H1 (cell line): ENCODE data around the gene CHST2. TPM values are rescaled to one million over a fixed set of nuclear protein-coding genes. Genes with fewer than 3 reads are reported as not detected.

ENCODE experiments used
- HDAC2 ChIP-seq, 2 experiments: fragments of 300-600 bp in 1 of 2; sonication (generic) in 1 of 2; IDR thresholded peaks; 2 replicates each; pipeline ENCODE4 v1.6.1; 2011 to 2012; ENCODE audit warnings: low read depth in 2 of 2, low read length in 2 of 2, mild to moderate bottlenecking in 2 of 2, moderate library complexity in 2 of 2, borderline replicate concordance in 1 of 2, inconsistent platforms in 1 of 2
- TAF7 ChIP-seq: optimal IDR thresholded peaks from 2 replicates; pipeline ENCODE3; 2011; ENCODE audit warnings: low read depth, mild to moderate bottlenecking, inconsistent platforms, low read length, moderate library complexity, borderline replicate concordance
- YY1 ChIP-seq: IDR thresholded peaks from 2 replicates; pipeline ENCODE4 v1.6.1; 2011; ENCODE audit warnings: low read depth, mild to moderate bottlenecking, low read length
- ZNF274 ChIP-seq: IDR thresholded peaks from 2 replicates; pipeline ENCODE4 v1.7.0; 2012; ENCODE audit warnings: low read length, borderline replicate concordance; ENCODE audit errors: extremely low read depth
- polyA plus RNA-seq, 7 experiments: library from polyadenylated mRNA; depleted of rRNA in 3 of 7; stranded (reverse) in 5 of 7; unstranded in 2 of 7; fragments of >200 nt in 5 of 7; fragments of 200-250 nt in 2 of 7; gene quantifications; 1 replicate in 5 of 7; 2 replicates in 1 of 7; 4 replicates in 1 of 7; pipeline versions ENCODE4 v1.2.1 to v1.2.3, GENCODE V29; 2011 to 2013; ENCODE audit warnings: missing spikeins in 2 of 7, mixed read lengths in 2 of 7
- total RNA-seq: library from RNA; stranded (reverse); fragmentation: NEBNext Ultra II Directional; extraction: Animal tissue kit (Norgen Biotek cat#: 25700); gene quantifications from 2 replicates; pipeline ENCODE4 v1.2.1, GENCODE V29; 2021
- TF ChIP-seq, protein P1 (sequence below): IDR thresholded peaks from 2 replicates; pipeline ENCODE4 v1.6.1; 2012; ENCODE audit warnings: low read length, inconsistent platforms

CHST2 gene
- total and polyA plus RNA-seq, 2 of the 8 experiments (the other 6 are each of a cell fraction or from before 2014, with no cell fraction given) = 3.2 to 15.1 TPM

DNA sequence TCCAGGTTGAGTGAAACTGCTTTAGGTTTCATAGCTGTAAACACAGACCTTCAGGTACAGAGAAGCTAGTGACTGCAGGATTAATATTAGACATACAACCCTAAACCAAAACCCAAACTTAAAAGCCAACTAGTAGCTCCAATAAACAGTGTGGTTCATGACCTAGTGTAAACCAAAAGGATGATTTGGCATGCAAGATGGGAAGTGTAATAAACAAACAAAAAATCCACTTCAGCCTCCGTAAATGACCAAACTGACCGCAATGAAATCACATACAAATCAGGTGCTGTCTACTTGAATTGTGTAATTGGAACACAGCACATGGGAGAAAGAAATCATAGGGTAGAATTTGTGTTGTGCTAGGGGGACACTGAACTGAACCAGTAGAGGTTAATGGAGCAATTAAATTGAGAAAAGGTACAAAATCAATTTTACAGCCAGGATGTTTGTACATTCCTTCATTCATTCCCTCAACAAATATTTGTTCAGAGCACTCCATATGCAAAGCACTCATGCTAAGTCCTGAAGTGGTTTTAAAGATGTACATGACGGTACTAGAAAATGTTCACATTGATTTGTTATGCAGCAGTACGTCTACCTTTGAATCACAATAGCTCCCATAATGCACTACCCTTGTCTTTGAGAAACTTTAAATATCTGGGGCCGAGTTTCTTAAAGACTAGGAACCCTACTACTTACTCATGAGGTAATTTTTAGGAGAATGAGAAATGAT lies 21.4 kb upstream of the CHST2 start (continued):
- TF ChIP-seq HDAC2 (IDR thresholded peaks at IDR 0.05; ENCODE audit: borderline replicate concordance in 1 of 2, low read depth in 2 of 2, low read length in 2 of 2) (no peak), YY1 (no peak), TAF7 (no peak), ZNF274 (no peak)
- TF ChIP-seq, protein P1, sequence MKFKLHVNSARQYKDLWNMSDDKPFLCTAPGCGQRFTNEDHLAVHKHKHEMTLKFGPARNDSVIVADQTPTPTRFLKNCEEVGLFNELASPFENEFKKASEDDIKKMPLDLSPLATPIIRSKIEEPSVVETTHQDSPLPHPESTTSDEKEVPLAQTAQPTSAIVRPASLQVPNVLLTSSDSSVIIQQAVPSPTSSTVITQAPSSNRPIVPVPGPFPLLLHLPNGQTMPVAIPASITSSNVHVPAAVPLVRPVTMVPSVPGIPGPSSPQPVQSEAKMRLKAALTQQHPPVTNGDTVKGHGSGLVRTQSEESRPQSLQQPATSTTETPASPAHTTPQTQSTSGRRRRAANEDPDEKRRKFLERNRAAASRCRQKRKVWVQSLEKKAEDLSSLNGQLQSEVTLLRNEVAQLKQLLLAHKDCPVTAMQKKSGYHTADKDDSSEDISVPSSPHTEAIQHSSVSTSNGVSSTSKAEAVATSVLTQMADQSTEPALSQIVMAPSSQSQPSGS = no peak
- TF ChIP-seq, all 59 proteins: peak for 0
